ENCODE measurements around the gene KCNJ12.
"Not testable (repeated sequence)": the region's sequence is repeated elsewhere in the genome, so short reads cannot be mapped to it uniquely, and the experiment has no call there.

The KCNJ12 gene

DNA sequence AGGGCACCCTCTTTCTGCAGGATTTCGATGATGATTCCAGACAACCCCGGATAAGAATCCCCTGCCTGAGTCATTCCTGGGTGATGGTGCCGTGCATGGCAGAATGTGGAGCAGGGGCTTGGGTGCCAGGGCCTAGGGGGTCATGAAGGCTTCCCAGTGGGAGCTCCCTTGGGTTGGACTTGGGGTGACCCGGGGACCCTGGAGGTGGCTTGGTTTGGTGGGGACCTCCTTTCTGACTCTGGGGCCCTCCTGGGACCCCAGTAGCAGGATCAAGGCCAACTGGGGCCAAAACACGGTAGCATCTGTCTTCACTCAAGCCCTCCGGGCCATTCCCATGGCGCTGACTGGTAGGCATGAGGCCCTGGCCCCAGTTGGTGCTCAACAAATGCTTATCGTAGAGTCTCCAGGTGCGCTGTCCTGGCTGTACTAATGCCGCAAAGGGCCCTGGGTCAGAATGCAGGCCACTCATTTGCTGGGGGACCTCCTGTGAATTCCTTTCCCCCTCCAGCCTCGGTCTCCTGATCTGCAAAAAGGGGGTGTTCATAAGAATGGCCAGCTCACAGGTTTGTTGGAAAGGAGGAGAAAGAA lies 44.4 kb downstream of the KCNJ12 start:
- H3K9me3 ChIP-seq (ENCODE audit: control insufficient read depth, insufficient read depth, low read length); H3K4me1 ChIP-seq (ENCODE audit: insufficient read depth, low read length); H3K36me3 ChIP-seq (ENCODE audit: insufficient read depth, low read length); H3K9ac ChIP-seq (ENCODE audit: low read depth, low read length): not testable (repeated sequence)

DNA sequence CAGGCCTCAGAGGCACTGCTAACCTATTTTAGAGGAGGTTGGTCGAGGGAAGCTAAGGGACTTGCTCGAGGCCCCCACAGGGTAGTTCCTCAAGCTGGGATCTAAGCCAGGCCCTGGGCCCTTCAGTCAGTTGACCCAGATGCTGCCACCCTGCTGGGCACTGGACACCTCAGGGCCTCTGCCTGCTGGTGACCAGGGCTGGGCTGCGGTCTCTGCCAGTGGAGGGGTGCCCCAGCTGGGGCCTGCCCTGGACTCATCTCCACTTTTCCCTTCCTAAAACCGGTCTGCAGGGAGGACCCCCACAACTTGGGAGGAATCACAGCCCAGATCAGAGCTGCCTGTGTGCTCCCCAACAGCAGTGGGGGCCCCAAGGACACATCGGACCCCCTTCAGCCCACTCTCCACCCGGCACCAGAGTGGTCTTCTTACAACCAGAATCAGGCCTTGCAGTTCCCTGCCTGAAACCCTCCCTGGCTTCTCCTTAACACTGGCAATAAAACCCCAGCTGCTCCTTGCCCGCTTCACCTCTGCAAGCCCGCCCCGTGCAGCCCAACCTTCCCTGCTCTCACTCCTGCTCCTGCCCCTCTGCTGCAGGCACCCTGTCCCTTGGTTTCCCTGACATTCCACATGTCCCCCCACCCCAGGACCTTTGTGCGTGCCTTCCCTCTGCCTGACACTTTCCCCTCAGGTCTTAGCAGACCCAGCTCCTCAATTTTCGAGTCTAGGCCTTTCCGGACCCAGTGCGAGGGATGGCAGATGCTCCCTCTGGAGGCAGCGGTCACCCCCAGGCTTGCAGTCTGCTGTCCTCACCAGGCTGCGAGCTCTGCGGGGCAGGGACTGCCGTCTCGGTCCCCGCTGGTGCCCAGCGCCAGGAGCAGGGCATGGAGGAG lies 45.5 kb downstream of the KCNJ12 start:
- H3K4me1 ChIP-seq (ENCODE audit: insufficient read depth, low read length); H3K9ac ChIP-seq (ENCODE audit: low read depth, low read length); H3K9me3 ChIP-seq (ENCODE audit: control insufficient read depth, insufficient read depth, low read length); H3K36me3 ChIP-seq (ENCODE audit: insufficient read depth, low read length): not testable (repeated sequence)

DNA sequence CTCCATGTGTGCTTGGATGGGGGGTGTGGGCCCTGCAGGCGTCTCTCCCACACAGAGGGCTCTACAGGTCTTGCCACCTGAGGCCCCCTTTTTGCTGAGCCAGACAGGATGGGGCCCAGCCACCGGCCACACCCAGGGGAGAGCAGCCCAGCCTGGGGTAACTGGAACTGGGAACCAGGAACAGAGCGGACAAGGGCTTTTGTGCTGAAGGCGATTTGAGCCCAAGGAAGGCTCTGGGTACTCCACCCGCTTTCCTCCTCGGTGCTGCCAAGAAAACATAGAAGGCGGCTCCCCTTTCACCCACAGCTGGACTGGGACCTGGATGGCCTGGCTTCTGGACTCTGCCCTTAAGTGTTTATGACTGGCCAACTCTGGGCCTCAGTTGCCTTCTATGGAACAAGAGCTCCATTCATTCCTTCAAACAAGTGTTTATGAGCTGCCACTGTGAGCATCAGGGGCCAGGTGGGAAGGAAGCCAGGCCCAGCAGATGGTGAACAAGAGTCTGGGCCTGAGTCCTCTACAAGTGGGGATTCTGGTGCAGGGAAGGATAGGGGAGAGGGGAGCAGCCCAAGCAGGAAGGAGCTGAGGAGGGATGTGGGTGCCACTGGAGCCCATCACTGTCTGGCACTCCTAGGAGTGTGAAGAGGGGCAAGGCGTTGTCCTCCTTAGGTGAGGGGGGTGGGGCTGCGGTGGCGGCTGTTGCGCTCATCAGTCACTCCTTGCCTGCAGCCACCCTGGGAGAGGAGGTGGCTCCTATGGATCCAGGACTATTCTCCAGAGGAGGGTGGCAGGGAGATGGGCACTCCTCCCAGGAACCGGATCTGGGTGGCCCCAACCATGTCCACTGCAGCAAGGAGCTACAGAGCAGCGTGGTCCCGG lies 46.4 kb downstream of the KCNJ12 start:
- not testable (repeated sequence) for H3K36me3 ChIP-seq (ENCODE audit: insufficient read depth, low read length); H3K9ac ChIP-seq (ENCODE audit: low read depth, low read length); H3K4me1 ChIP-seq (ENCODE audit: insufficient read depth, low read length); H3K9me3 ChIP-seq (ENCODE audit: control insufficient read depth, insufficient read depth, low read length)

DNA sequence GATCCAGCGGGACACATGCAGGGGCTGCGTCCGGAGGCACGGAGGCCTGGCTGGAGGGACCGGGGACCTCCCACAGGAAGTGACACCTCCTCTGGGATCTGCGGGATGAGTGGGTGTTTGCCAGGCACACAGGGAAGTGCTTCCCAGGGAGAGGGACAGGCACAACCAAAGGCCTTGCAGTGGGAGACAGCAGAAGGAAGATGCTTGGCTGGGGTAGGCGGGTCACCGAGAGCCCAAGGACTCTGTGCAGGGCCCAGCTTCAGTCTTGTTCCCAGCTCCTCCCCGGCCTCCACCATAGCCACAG lies 47.0 kb downstream of the KCNJ12 start:
- H3K36me3 ChIP-seq (ENCODE audit: insufficient read depth, low read length); H3K9me3 ChIP-seq (ENCODE audit: control insufficient read depth, insufficient read depth, low read length); H3K9ac ChIP-seq (ENCODE audit: low read depth, low read length); H3K4me1 ChIP-seq (ENCODE audit: insufficient read depth, low read length): not testable (repeated sequence)

DNA sequence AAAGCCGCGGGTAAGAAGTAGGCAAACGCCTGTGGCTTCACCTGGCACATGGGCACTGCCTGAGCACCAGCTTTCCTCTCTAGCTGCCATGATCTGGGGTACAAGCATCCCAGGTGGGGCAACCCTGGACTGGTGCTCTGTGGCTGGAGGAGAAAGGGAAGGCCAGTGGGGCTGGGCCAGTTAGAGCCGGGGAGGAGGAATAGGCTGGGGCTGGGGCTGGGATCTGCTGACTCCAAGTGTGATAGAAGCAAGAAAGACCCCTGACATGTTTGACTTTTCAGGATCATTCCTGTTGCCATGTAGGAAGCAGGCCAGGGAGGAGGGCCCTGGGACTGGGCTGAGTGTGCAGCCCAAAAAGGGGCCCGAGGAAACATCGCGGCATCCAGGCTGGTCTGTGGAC lies 48.5 kb downstream of the KCNJ12 start:
- not testable (repeated sequence) for H3K9ac ChIP-seq (ENCODE audit: low read depth, low read length); H3K4me1 ChIP-seq (ENCODE audit: insufficient read depth, low read length); H3K36me3 ChIP-seq (ENCODE audit: insufficient read depth, low read length); H3K9me3 ChIP-seq (ENCODE audit: control insufficient read depth, insufficient read depth, low read length)

DNA sequence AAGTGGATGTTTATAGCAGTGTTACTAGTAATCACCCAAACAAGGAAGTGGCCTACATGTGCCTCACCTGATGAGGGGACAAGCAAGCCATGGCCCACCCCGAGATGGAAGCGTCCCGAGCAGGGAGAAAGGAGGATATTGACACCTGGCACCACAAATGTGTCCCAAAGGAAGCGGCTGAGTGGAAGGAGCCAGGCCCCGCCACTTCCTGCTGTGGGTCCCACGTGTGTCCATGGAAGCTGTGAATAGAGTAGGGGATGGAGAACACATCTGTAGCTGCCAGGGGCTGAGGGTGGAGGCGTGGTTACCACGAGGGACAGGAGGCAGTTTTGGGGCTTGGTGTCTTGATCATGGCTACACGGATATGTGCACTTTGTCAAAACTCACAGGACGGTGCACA lies 49.2 kb downstream of the KCNJ12 start:
- Histone ChIP-seq H3K9ac (ENCODE audit: low read depth, low read length) (no peak overlapping the region), H3K9me3 (ENCODE audit: control insufficient read depth, insufficient read depth, low read length) (no peaks in the 10 kb centered on the region), H3K4me1 (ENCODE audit: insufficient read depth, low read length) (no peaks in the 10 kb centered on the region), H3K36me3 (ENCODE audit: insufficient read depth, low read length) (no peaks in the 10 kb centered on the region)

DNA sequence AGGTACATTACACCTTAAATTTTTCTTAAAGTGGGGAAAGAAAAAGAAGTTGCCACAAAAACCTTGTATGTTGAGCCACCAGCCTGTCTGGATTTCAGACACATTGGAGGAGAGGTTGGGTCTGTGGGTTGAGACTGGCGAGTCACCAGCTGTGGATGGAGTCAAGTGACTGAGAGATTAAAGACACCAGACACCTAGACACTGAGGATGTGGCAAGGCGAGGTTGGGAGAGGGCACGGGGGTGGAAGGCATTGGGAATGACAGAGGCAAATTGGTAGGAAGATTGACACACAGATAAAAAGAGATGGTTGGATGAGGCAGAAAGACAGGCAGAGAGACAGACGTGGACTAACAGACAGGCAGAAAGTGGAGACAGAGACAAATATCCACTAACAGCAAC lies 49.6 kb downstream of the KCNJ12 start:
- Histone ChIP-seq H3K9ac (ENCODE audit: low read depth, low read length) (no peak overlapping the region), H3K36me3 (ENCODE audit: insufficient read depth, low read length) (no peaks in the 10 kb centered on the region), H3K9me3 (ENCODE audit: control insufficient read depth, insufficient read depth, low read length) (no peaks in the 10 kb centered on the region), H3K4me1 (ENCODE audit: insufficient read depth, low read length) (no peaks in the 10 kb centered on the region)

DNA sequence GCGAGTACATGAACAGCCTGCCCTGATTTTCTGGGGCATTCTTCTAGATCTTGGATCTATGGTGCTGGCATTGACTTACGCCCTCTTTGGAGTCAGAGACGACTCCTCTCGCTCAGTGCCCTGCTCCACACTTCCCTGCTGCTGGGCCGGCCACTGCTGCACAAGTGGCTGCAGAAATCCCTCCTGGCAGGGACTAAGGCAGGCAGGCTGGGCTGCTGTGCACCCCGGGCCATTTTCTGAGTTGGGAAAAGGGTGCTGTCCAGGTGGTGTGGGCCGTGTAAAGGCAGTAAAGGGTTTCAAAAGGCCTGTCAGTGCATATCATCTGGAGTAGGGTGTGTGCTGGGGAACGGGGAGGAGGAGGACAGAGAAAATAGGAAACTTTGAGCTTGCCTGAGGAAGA lies 50.1 kb downstream of the KCNJ12 start:
- not testable (repeated sequence) for H3K9ac ChIP-seq (ENCODE audit: low read depth, low read length); H3K9me3 ChIP-seq (ENCODE audit: control insufficient read depth, insufficient read depth, low read length); H3K4me1 ChIP-seq (ENCODE audit: insufficient read depth, low read length); H3K36me3 ChIP-seq (ENCODE audit: insufficient read depth, low read length)

DNA sequence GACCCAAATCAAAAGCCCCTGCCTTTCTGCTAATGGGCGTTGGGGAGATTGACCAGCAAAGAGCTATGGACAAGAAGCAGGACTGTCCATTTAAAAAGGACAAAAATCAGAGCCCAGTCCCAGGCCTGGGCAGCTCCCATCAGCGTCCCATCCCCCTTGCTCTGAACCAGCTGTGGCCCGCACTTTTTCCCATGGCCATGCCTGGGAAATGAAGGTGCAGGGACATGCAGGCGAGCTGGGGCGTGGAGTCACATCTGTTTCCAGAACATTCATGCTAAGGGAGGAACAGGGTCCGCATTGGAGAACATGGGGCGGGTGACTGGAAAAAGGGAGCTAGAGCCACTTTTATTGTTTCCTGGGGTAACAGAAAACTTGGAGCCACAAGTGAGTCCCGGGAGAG lies 50.7 kb downstream of the KCNJ12 start:
- H3K9me3 ChIP-seq (ENCODE audit: control insufficient read depth, insufficient read depth, low read length); H3K9ac ChIP-seq (ENCODE audit: low read depth, low read length); H3K36me3 ChIP-seq (ENCODE audit: insufficient read depth, low read length); H3K4me1 ChIP-seq (ENCODE audit: insufficient read depth, low read length): not testable (repeated sequence)

DNA sequence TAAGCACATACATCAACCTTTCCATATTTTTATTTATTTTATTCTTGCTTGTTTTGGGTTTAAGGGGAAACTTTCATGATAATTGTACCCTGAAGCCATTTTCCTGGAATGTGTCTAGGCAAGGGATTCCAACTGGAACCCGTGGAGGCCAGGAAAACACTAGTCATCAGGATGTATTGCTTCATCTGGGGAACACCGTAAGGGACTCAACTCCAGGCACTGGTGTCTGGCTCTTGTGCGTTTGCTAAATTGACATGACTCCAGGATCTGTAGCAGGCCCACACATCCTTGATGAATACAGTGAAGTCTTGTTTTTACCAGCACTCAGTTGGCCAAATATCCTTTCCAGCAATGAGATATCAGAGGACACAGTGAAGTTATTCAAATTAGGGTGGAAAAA lies 51.6 kb downstream of the KCNJ12 start:
- H3K4me1 ChIP-seq (ENCODE audit: insufficient read depth, low read length); H3K9me3 ChIP-seq (ENCODE audit: control insufficient read depth, insufficient read depth, low read length); H3K36me3 ChIP-seq (ENCODE audit: insufficient read depth, low read length); H3K9ac ChIP-seq (ENCODE audit: low read depth, low read length): not testable (repeated sequence)

DNA sequence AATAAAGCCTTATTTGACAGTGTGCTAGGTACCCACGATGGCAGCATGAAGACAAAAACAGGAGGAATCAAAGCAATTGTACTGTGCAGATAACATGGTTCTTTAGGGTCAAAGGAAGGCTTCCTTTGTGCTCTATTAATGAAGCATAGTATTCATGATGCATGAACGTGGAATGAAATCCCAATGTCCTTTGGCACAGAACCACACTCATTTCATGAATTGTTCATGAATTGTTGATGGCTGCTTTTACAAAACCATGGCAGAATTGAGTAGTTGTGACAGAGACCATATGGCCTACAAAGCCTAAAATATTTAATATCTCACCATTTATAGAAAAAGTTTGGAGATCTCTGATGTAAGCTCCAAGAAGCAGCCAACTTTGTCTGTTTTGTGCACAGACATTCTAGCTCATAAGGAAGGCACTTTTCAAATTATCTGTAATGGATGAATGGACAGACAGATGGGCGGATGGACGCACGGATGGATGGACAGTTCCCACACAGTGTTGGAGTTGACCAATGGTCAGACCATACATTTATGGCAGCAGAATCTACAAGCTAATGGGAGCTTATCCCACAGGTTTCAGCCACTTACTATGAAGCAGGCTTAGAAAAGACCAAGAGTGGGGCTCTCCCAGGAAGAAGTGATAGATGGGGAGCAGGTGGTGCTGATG lies 52.7 kb downstream of the KCNJ12 start:
- H3K36me3 ChIP-seq (ENCODE audit: insufficient read depth, low read length); H3K9me3 ChIP-seq (ENCODE audit: control insufficient read depth, insufficient read depth, low read length); H3K4me1 ChIP-seq (ENCODE audit: insufficient read depth, low read length); H3K9ac ChIP-seq (ENCODE audit: low read depth, low read length): not testable (repeated sequence)

DNA sequence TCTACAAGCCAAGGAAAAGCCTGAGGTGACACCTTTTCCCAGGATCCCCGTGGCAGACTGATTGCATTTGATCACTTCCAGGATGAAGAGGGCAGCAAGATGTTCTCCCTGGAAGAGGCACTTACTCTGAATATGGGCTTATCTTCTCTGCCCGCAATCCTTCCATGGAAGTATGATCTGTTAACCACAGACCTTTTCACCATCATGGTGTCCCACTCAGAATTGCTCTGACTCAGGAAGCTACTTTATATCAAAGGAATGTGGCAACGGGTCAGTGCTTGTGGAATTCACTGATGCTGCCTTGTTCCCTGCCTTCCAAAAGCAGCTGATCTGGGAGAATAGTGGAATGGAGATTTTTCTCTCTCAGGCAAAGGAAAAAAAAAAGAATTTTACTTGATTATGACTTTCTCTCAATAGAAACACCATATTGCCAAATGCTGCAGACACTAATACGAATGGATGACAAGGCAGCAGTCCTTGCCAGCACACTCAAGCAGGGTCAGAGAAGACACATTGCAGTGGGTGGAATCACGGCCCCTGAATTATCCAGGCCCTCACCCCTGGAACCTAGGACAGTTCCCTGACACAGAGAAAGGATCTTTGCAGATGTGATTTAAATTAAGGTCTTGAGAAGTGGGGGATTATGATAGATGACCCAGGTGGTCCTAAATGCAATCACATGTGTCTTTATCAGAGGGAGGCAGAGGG lies 53.9 kb downstream of the KCNJ12 start:
- not testable (repeated sequence) for H3K36me3 ChIP-seq (ENCODE audit: insufficient read depth, low read length); H3K4me1 ChIP-seq (ENCODE audit: insufficient read depth, low read length); H3K9ac ChIP-seq (ENCODE audit: low read depth, low read length); H3K9me3 ChIP-seq (ENCODE audit: control insufficient read depth, insufficient read depth, low read length)

DNA sequence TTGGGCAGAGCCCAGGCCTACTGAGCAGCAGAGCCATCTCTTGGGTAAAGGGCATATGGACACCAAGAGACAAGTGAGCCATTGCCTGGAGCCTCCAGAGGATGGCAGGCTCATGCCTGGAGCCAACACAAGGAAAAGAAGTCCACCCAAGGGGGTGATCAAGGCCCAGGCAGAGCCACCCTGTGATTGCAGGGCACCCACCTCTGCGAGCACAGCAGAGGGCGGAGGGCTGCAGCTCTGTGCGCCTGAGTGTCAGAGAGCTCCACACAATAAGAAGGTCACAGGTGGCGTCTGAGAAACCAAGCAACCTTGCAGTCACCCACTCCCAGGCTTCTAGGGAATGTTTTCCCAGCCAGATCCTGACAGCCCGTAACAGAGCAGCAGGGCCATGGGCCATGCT lies 57.8 kb downstream of the KCNJ12 start:
- H3K36me3 ChIP-seq (ENCODE audit: insufficient read depth, low read length); H3K9me3 ChIP-seq (ENCODE audit: control insufficient read depth, insufficient read depth, low read length); H3K9ac ChIP-seq (ENCODE audit: low read depth, low read length); H3K4me1 ChIP-seq (ENCODE audit: insufficient read depth, low read length): not testable (repeated sequence)

DNA sequence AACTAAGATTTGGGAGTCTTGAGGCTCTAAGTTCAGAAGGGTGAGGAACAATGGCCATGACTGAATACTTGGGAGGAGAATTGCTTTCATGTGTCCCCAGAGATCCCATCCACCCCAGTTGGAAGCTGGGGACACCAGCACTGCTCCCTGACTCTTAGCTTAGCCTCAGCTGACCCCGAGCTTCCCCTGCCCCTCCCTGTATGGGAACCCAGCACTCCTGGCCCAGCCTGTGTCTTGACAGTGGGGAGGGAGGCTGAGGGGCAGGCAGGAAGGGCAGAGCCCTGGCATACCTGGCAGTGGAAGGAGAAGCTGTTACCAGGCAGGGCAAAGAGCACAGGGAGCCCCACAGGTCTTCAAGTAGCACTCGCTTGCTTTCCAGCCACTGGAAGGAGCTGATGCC lies 58.8 kb downstream of the KCNJ12 start:
- not testable (repeated sequence) for H3K9me3 ChIP-seq (ENCODE audit: control insufficient read depth, insufficient read depth, low read length); H3K36me3 ChIP-seq (ENCODE audit: insufficient read depth, low read length); H3K4me1 ChIP-seq (ENCODE audit: insufficient read depth, low read length); H3K9ac ChIP-seq (ENCODE audit: low read depth, low read length)
